GM19351 (cell line): ENCODE measurements around the gene TRIM17.

Experiments
- ATAC-seq: cut with Tn5 transposase; IDR thresholded peaks from one replicate; pipeline ENCODE4 v1.9.1; 2021; ENCODE audit warnings: mild to moderate bottlenecking, moderate library complexity; ENCODE audit not compliant: unreplicated experiment

Gene TRIM17

GRCh38 chr1:228359613-228360532 is 56.8 kb downstream of the TRIM17 start:
- no peak for ATAC-seq

DNA sequence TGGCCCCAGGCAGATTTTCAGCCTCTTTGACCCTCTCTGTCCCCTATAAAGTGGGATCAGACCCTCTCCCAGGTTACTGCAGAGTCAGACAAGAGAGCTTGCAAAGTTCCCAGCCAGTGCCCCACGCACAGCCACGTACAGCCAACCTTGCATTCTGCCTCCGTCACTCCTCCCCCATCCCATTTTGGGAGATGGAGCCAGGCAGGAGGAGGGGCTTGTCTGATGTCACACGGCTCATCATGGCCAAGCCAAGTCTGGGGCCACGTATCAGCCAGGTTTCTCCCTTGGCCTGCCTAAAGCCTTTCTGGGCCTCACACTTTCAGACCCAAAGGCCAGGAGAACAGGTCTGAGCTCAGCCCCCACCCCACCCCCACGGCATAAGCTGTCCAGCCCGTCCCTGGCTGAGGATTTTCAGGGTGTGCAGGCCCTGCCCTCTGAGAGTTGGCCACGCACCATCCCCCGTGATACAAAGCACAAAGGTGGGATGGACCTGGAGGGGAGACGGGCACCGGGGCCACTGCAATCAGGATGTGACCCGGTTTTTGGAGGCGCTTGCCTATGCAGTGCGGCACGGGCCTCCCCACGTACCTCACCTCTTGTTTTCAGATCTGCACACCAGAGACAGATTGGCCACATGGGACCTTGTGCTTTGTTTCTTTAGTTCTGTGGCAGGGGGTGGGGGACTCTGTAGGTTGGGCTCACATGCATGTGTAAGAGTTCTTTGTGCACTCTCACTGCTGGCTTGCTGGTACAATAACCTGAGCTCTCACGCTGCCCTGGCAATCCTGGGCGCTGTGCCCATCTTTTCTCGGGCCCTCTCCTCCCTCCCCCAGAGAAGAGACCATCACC is 57.7 kb downstream of the TRIM17 start:
- no peak for ATAC-seq

DNA sequence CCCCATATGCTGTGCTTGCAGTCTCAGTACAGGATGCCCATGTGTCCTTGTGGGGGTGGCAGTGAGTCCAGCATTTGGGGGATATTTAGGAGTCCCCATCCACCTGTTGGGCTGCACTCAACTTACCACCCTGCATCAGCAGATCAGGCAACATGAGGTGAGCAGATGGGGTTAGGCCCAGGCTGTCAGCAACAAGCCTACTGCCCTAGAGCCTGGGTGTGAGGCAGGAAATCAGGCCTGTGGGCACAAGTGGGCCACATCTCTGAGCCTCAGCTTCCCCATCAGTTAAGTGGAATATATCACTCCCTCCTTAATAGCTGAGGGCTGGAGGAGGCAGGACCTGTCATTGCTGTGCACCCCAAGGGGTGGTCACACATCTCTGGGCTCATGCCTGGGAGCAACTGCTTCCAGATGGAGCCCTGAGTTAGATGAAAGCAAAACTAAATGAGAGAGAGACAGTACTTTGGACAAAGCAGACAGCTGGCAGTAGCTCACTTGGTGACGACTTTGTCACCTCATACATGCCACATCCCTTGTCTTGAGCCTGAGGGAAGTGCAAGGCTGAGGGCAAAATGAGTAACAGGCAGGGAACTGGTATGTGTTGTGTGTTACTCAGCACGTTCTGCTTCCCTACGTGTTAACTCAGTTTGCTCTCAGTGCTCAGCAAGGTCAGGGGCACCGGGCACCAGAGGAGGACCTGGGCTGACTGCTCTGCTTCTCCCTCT is 58.5 kb downstream of the TRIM17 start:
- no peak for ATAC-seq
